Activated CD8-positive, alpha-beta memory T cell treated with anti-CD3 and anti-CD28 coated beads, Interleukin-2, amount 50 U/mL, for 1 hour (primary cell): Measurements from ENCODE around the gene CDPF1.
"Not testable (repeated sequence)": the region's sequence is repeated elsewhere in the genome, so short reads cannot be mapped to it uniquely, and the experiment has no call there.

Experiments
- DNase-seq: peaks from one replicate; pipeline ENCODE4 v3.0.0-alpha.2; 2020; ENCODE audit errors: extremely low read depth

CDPF1 gene

GRCh38 chr22:46281866-46282678 lies 32.0 kb upstream of the CDPF1 start:
- DNase-seq: no peak

- no peak for DNase-seq
Measured at GRCh38 chr22:46280999-46281623, 31.0 kb upstream of the CDPF1 start.

GRCh38 chr22:46280063-46280817 lies 30.1 kb upstream of the CDPF1 start:
- no peak for DNase-seq

- DNase-seq: no peak
Measured at GRCh38 chr22:46278656-46279645, 28.9 kb upstream of the CDPF1 start.

- no peak for DNase-seq
Measured at GRCh38 chr22:46276563-46276962, 26.5 kb upstream of the CDPF1 start.

- no peak for DNase-seq
Measured at GRCh38 chr22:46275455-46276122, 25.5 kb upstream of the CDPF1 start.

- DNase-seq: no peak
Measured at GRCh38 chr22:46274381-46274780, 24.3 kb upstream of the CDPF1 start.

- no peak for DNase-seq
Measured at GRCh38 chr22:46273432-46274148, 23.5 kb upstream of the CDPF1 start.

GRCh38 chr22:46272762-46273431 lies 22.8 kb upstream of the CDPF1 start:
- DNase-seq: no peak

- DNase-seq: no peak
Measured at GRCh38 chr22:46272196-46272595, 22.1 kb upstream of the CDPF1 start.

- DNase-seq: no peak
Measured at GRCh38 chr22:46269564-46269963, 19.5 kb upstream of the CDPF1 start.

- no peak for DNase-seq
Measured at GRCh38 chr22:46267431-46268279, 17.6 kb upstream of the CDPF1 start, which contains the start of gene TTC38. TTC38 (plus strand) TSS chr22:46268008; CDS start chr22:46268040, 32 bp downstream.

GRCh38 chr22:46265627-46266026 lies 15.5 kb upstream of the CDPF1 start:
- not testable (repeated sequence) for DNase-seq

- DNase-seq: not testable (repeated sequence)
Measured at GRCh38 chr22:46264520-46264919, 14.4 kb upstream of the CDPF1 start.

- no peak for DNase-seq
Measured at GRCh38 chr22:46263216-46263590, 13.1 kb upstream of the CDPF1 start, which contains the start of gene PKDREJ. PKDREJ (minus strand) TSS chr22:46263343; CDS start chr22:46263322, 21 bp downstream.

GRCh38 chr22:46262449-46263215 lies 12.5 kb upstream of the CDPF1 start:
- no peak for DNase-seq

GRCh38 chr22:46260038-46260437 lies 9.9 kb upstream of the CDPF1 start:
- no peak for DNase-seq

GRCh38 chr22:46259374-46259773 lies 9.3 kb upstream of the CDPF1 start:
- no peak for DNase-seq
